Adrenal gland (tissue), 5 donors: ENCODE data around the gene AMPD2.

ENCODE experiments used
- POLR2A ChIP-seq, 2 donors: fragments of 450-650 bp; IDR thresholded peaks; one replicate each; pipeline ENCODE4 v1.6.1; 2017; ENCODE audit warnings: antibody characterized with exemption in 2 of 2, mild to moderate bottlenecking in 2 of 2, moderate library complexity in 1 of 2
- TF ChIP-seq, protein P1 (sequence below), 6 experiments: fragments of 450-650 bp in 4 of 6; fragments of 200-600 bp in 2 of 6; sonication (generic) in 1 of 6; IDR thresholded peaks; 1 replicate in 5 of 6; 2 replicates in 1 of 6; pipeline versions ENCODE4 v1.5.1 to v1.8.0; 2016 to 2021; ENCODE audit warnings: antibody characterized with exemption in 6 of 6, mild to moderate bottlenecking in 2 of 6, moderate library complexity in 1 of 6
- donor health status: DM: no; HTN: no; CAD: no.

GRCh38 chr1:109616391-109616790, 3.2 kb upstream of the AMPD2 start:
- TF ChIP-seq, protein P1, sequence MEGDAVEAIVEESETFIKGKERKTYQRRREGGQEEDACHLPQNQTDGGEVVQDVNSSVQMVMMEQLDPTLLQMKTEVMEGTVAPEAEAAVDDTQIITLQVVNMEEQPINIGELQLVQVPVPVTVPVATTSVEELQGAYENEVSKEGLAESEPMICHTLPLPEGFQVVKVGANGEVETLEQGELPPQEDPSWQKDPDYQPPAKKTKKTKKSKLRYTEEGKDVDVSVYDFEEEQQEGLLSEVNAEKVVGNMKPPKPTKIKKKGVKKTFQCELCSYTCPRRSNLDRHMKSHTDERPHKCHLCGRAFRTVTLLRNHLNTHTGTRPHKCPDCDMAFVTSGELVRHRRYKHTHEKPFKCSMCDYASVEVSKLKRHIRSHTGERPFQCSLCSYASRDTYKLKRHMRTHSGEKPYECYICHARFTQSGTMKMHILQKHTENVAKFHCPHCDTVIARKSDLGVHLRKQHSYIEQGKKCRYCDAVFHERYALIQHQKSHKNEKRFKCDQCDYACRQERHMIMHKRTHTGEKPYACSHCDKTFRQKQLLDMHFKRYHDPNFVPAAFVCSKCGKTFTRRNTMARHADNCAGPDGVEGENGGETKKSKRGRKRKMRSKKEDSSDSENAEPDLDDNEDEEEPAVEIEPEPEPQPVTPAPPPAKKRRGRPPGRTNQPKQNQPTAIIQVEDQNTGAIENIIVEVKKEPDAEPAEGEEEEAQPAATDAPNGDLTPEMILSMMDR (IDR thresholded peaks at IDR 0.05): no peak
- TF ChIP-seq POLR2A (IDR thresholded peaks at IDR 0.05): no peak
